ENCODE measurements around the gene RECQL5.

DNA sequence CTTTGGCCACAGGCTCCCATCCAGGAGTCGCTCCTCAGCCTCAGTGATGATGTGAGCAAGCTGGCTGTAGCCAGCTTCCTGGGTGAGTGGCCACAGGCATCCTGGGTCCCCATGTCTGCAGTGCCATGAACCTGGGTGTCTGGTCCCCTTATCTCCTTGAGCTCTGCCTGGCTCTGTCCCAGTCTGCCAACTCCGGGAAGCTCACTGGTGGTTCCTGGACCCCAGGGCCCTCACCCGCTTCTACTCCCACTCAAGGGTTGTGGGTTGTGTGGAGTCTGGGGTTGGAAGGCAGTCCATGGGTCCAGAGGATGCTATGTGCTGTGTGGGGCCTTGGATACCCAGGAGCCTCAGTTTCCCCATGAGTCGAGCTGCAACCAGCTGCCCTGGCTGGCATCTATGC is 45.5 kb downstream of the RECQL5 start:
- no peak for TF ChIP-seq SPI1 (IDR thresholded peaks at IDR 0.05; ENCODE audit: low read depth, low read length)
- no peak for TF ChIP-seq TAF1 (IDR thresholded peaks at IDR 0.05; ENCODE audit: low read depth, low read length)
- no peak for TF ChIP-seq POLR2A (IDR thresholded peaks at IDR 0.05; ENCODE audit: low read depth, low read length)
- TF ChIP-seq POLR2AphosphoS5 (IDR thresholded peaks at IDR 0.05; ENCODE audit: low read depth, low read length) = no peak

All from GM12891 (cell line).